Left ventricle myocardium inferior (tissue), 1 donor: ENCODE measurements around the gene HOXA7. TPM values are rescaled to one million over a fixed set of nuclear protein-coding genes. Genes with fewer than 3 reads are reported as not detected.

Experiments used
- DNase-seq: peaks from one replicate; pipeline ENCODE4 v3.0.0-alpha.2; 2020
- H3K27ac ChIP-seq: fragments of 200-600 bp; replicated peaks from 2 replicates; pipeline ENCODE4 v1.8.0; 2021
- H3K27me3 ChIP-seq: fragments of 200-600 bp; 2 replicates; pipeline ENCODE4 v1.8.0; 2021; ENCODE audit warnings: low read depth
- H3K36me3 ChIP-seq: fragments of 200-600 bp; 2 replicates; pipeline ENCODE4 v1.8.0; 2021
- H3K4me1 ChIP-seq: fragments of 200-600 bp; 2 replicates; pipeline ENCODE4 v1.8.0; 2021
- H3K4me3 ChIP-seq: fragments of 200-600 bp; 2 replicates; pipeline ENCODE4 v1.8.0; 2021; ENCODE audit warnings: mild to moderate bottlenecking, moderate library complexity
- H3K9me3 ChIP-seq: fragments of 200-600 bp; replicated peaks from 2 replicates; pipeline ENCODE4 v1.8.0; 2021
- intact Hi-C: fragments of 100-400 bp; cut with micrococcal nuclease; formaldehyde crosslinking; loops from one replicate; pipeline ENCODE4 v1.11.0; 2022
- total RNA-seq: library from RNA; stranded (reverse); fragmentation: NEBNext Ultra II Directional; extraction: Animal tissue kit (Norgen Biotek cat#: 25700); gene quantifications from one replicate; pipeline ENCODE4 v1.2.1, GENCODE V29; 2021
- TF ChIP-seq, protein P1 (sequence below): fragments of 200-600 bp; IDR thresholded peaks from 2 replicates; pipeline ENCODE4 v1.8.0; 2021; ENCODE audit warnings: antibody characterized with exemption, mild to moderate bottlenecking, borderline replicate concordance
- donor health status: DM: no; HTN: yes; CAD: no; lungs with severe emphysema.

HOXA7 gene
- total RNA-seq, 1 donor from 2014 or later: 0.36 TPM

- peaks cover 48% of the 10 kb centered on the region for H3K4me1 ChIP-seq
- intact Hi-C loops: no loop called here
Observed at GRCh38 chr7:27153526-27153925, 2.9 kb downstream of the HOXA7 start.

GRCh38 chr7:27152816-27153442 lies 3.5 kb downstream of the HOXA7 start:
- intact Hi-C loops: no loop called here
- peak overlapping the region; percentile 28 for H3K4me3 ChIP-seq
- DNase-seq: no peak
- no peak overlapping the region for H3K27ac ChIP-seq
- no peaks in the 10 kb centered on the region for H3K36me3 ChIP-seq
- TF ChIP-seq, protein P1, sequence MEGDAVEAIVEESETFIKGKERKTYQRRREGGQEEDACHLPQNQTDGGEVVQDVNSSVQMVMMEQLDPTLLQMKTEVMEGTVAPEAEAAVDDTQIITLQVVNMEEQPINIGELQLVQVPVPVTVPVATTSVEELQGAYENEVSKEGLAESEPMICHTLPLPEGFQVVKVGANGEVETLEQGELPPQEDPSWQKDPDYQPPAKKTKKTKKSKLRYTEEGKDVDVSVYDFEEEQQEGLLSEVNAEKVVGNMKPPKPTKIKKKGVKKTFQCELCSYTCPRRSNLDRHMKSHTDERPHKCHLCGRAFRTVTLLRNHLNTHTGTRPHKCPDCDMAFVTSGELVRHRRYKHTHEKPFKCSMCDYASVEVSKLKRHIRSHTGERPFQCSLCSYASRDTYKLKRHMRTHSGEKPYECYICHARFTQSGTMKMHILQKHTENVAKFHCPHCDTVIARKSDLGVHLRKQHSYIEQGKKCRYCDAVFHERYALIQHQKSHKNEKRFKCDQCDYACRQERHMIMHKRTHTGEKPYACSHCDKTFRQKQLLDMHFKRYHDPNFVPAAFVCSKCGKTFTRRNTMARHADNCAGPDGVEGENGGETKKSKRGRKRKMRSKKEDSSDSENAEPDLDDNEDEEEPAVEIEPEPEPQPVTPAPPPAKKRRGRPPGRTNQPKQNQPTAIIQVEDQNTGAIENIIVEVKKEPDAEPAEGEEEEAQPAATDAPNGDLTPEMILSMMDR: no peak
- H3K4me1 ChIP-seq: peaks cover 54% of the 10 kb centered on the region
- H3K27me3 ChIP-seq: peaks cover 100% of the 10 kb centered on the region
- H3K9me3 ChIP-seq: no peaks in the 10 kb centered on the region

More at GRCh38 chr7:27153526-27153925, 2.9 kb downstream of the HOXA7 start:
- TF ChIP-seq, protein P1: no peak
- Histone ChIP-seq H3K4me3 (no peak overlapping the region), H3K9me3 (no peaks in the 10 kb centered on the region), H3K36me3 (no peaks in the 10 kb centered on the region), H3K27me3 (peaks cover 100% of the 10 kb centered on the region), H3K27ac (no peak overlapping the region)
- DNase-seq: no peak

DNA sequence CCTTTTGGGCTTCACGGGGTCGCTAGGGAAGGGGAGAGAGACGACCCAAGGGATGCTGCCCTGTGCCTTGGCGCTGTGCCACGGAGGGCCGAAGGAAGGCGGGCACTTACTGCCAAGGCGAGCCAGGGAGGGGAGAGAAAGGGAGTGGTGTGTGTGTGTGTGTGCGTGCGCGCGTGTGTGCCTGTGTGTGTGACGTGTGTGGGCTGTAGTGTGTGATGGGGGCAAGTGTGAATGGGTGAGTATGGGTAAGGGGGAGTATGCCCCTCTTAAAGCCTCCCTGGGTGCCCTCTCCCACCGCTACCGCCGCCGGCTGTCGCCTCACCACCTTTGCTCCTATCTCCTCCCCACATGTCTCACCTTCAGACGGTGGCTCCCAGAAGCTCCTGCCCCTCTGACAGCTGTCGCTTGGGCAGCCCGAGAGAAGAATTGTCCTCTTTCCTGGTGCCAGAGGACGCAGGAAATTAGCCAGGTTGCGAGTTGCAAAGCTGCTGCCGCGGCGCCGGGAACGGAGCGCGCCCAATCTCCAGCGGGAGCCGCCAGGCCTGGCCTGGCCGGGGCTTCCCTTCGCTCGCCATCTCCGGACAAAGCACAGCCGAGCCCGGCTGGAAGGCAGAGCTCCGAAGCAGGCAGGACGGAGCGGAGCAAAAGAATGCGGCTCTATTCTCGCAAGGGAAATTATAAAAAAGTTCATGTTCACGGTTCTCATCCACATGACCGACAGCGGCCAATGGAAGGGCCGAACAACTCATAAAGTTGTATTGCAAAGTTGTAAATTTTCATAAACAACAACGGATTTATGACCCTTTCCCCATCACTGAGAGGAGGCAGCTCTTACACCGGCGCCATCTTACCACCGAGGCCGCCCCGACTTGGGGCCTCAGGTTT lies 4.3 kb downstream of the HOXA7 start, which contains the start of gene HOXA3:
Gene HOXA3, minus strand, starts transcription at position 653 of the 885 bp plus-strand sequence. CDS start 41,943 bp downstream, outside the sequence.
- intact Hi-C loops: no loop called here
- peaks cover 100% of the 10 kb centered on the region for H3K27me3 ChIP-seq

GRCh38 chr7:27151341-27151930 lies 5.0 kb downstream of the HOXA7 start:
- no peak overlapping the region for H3K27ac ChIP-seq
- H3K4me1 ChIP-seq: peaks cover 62% of the 10 kb centered on the region
- DNase-seq: peak; percentile 12
- intact Hi-C loops: no loop called here
- no peaks in the 10 kb centered on the region for H3K36me3 ChIP-seq
- peaks cover 100% of the 10 kb centered on the region for H3K27me3 ChIP-seq
- H3K4me3 ChIP-seq: peak overlapping the region; percentile 55
- H3K9me3 ChIP-seq: no peaks in the 10 kb centered on the region
- TF ChIP-seq, protein P1: no peak

More for the DNA sequence above, 4.3 kb downstream of the HOXA7 start, which contains the start of gene HOXA3:
- Histone ChIP-seq H3K4me1 (peaks cover 62% of the 10 kb centered on the region), H3K9me3 (no peaks in the 10 kb centered on the region), H3K27ac (no peak within 1 kb of the TSS), H3K36me3 (no peaks in the 10 kb centered on the region), H3K4me3 (peak within 1 kb of the TSS; percentile 55)
- TF ChIP-seq, protein P1: no peak
- DNase-seq: peak; percentile 9

GRCh38 chr7:27150568-27151340 lies 5.7 kb downstream of the HOXA7 start:
- peak; percentile 51 for DNase-seq
- Histone ChIP-seq H3K27me3 (peaks cover 100% of the 10 kb centered on the region), H3K36me3 (no peaks in the 10 kb centered on the region), H3K9me3 (no peaks in the 10 kb centered on the region), H3K4me1 (peaks cover 56% of the 10 kb centered on the region), H3K27ac (no peak overlapping the region), H3K4me3 (peak overlapping the region; percentile 55)
- TF ChIP-seq, protein P1: peak; percentile 88
- intact Hi-C loops: no loop called here
